ENCODE data around the gene BHLHA9. TPM values are rescaled to one million over a fixed set of nuclear protein-coding genes. Genes with fewer than 3 reads are reported as not detected.
"Not testable (repeated sequence)": the region's sequence is repeated elsewhere in the genome, so short reads cannot be mapped to it uniquely, and the experiment has no call there.

BHLHA9 gene
- total RNA-seq, 1 donor from 2014 or later = not detected

- no peak for DNase-seq
Measured at GRCh38 chr17:1301546-1301945, 31.3 kb downstream of the BHLHA9 start.

- DNase-seq = no peak
Measured at GRCh38 chr17:1302761-1303160, 32.5 kb downstream of the BHLHA9 start.

- DNase-seq = no peak
Measured at GRCh38 chr17:1304522-1304921, 34.3 kb downstream of the BHLHA9 start.

- no peak for DNase-seq
Measured at GRCh38 chr17:1304962-1305563, 34.8 kb downstream of the BHLHA9 start.

- DNase-seq = not testable (repeated sequence)
Measured at GRCh38 chr17:1307829-1308228, 37.6 kb downstream of the BHLHA9 start.

- no peak for DNase-seq
Measured at GRCh38 chr17:1312261-1312870, 42.1 kb downstream of the BHLHA9 start.

- DNase-seq = no peak
Measured at GRCh38 chr17:1313270-1314005, 43.2 kb downstream of the BHLHA9 start.

- DNase-seq = no peak
Measured at GRCh38 chr17:1315409-1315808, 45.2 kb downstream of the BHLHA9 start.

GRCh38 chr17:1315891-1316403, 45.7 kb downstream of the BHLHA9 start:
- no peak for DNase-seq

Other genes with a start within 250 kb of the BHLHA9 start
- 58.1 TPM for gene ABR, start 90.5 kb upstream of the BHLHA9 start, total RNA-seq
- gene TRARG1, start 9.2 kb downstream of the BHLHA9 start, total RNA-seq = 4.5 TPM
- gene YWHAE, start 129.8 kb downstream of the BHLHA9 start, total RNA-seq = 284 TPM
- 58.6 TPM for gene CRK, start 185.8 kb downstream of the BHLHA9 start, total RNA-seq
- gene MYO1C, start 222.2 kb downstream of the BHLHA9 start, total RNA-seq = 64.4 TPM
- gene INPP5K, start 246.2 kb downstream of the BHLHA9 start, total RNA-seq = 32.5 TPM

Data from skin of body (tissue), 2 donors.